Natural killer cell (primary cell): Measurements from ENCODE around the gene SPOP. TPM values are rescaled to one million over a fixed set of nuclear protein-coding genes. Genes with fewer than 3 reads are reported as not detected.

Experiments
- ATAC-seq, 3 donors: fragments of 150-1000 bp in 2 of 3; fragments of 200-7000 bp in 1 of 3; cut with Tn5 transposase; 1 replicate in 1 of 3; 2 replicates in 2 of 3; pipeline ENCODE4 v1.10.0; 2021; ENCODE audit warnings: mild to moderate bottlenecking in 2 of 3, moderate library complexity in 2 of 3
- DNase-seq, 2 donors: peaks; one replicate each; pipeline versions ENCODE4 v3.0.0 to v3.0.0-alpha.2; 2013 to 2021; ENCODE audit warnings: mixed read lengths in 1 of 2
- H3K27ac ChIP-seq: one replicate; pipeline ENCODE4 v1.5.1; 2013; ENCODE audit warnings: mild to moderate bottlenecking, low read length
- H3K27me3 ChIP-seq: one replicate; pipeline ENCODE4 v1.6.1; 2013; ENCODE audit warnings: low read length; ENCODE audit not compliant: control insufficient read depth, insufficient read depth
- H3K36me3 ChIP-seq: one replicate; pipeline ENCODE4 v1.6.1; 2013; ENCODE audit warnings: low read length; ENCODE audit not compliant: control insufficient read depth, insufficient read depth
- H3K4me1 ChIP-seq: one replicate; pipeline ENCODE4 v1.6.1; 2013; ENCODE audit warnings: low read length; ENCODE audit not compliant: control insufficient read depth, insufficient read depth
- H3K4me3 ChIP-seq: one replicate; pipeline ENCODE4 v1.5.1; 2013; ENCODE audit warnings: low read length
- H3K9me3 ChIP-seq: one replicate; pipeline ENCODE4 v1.6.1; 2013; ENCODE audit warnings: low read length; ENCODE audit not compliant: control insufficient read depth, insufficient read depth
- H3K27ac Mint-ChIP-seq, 2 donors: one replicate each; pipeline ENCODE4 v1.8.0; 2022; ENCODE audit warnings: mild to moderate bottlenecking in 2 of 2, mixed read lengths in 2 of 2, moderate library complexity in 1 of 2
- H3K27me3 Mint-ChIP-seq, 2 donors: one replicate each; pipeline ENCODE4 v1.8.0; 2022; ENCODE audit warnings: low read depth in 2 of 2, mixed read lengths in 2 of 2
- H3K36me3 Mint-ChIP-seq: one replicate; pipeline ENCODE4 v1.8.0; 2022; ENCODE audit warnings: mixed read lengths
- H3K4me1 Mint-ChIP-seq, 2 donors: one replicate each; pipeline ENCODE4 v1.8.0; 2022; ENCODE audit warnings: mixed read lengths in 2 of 2
- H3K4me3 Mint-ChIP-seq: one replicate; pipeline ENCODE4 v1.8.0; 2022; ENCODE audit warnings: mild to moderate bottlenecking, moderate library complexity, mixed read lengths
- H3K9me3 Mint-ChIP-seq, 2 donors: one replicate each; pipeline ENCODE4 v1.8.0; 2022; ENCODE audit warnings: mixed read lengths in 2 of 2
- CTCF ChIP-seq: fragments of 200-600 bp; IDR thresholded peaks from one replicate; pipeline ENCODE4 v1.8.0; 2022; ENCODE audit warnings: antibody characterized with exemption
- WGBS: methylation state at CpG from one replicate; pipeline ENCODE4 v1.1.7; 2013; ENCODE audit warnings: missing lambda C conversion rate; ENCODE audit not compliant: insufficient coverage; 5-methylcytosine and 5-hydroxymethylcytosine counted together
- intact Hi-C: fragments of 100-400 bp; cut with micrococcal nuclease; formaldehyde crosslinking; loops from one replicate; pipeline ENCODE4 v1.14.2; 2022
- total RNA-seq, 4 donors: library from RNA; stranded (reverse); fragments of 120-200 nt in 1 of 4; gene quantifications; one replicate each; pipeline versions ENCODE4 v1.2.3 to v1.2.4, GENCODE V29; 2013 to 2022

SPOP gene
- total RNA-seq, 3 donors from 2014 or later (not counting 1 experiment from before 2014, with no cell fraction given) = 45.4 to 56.5 (median 54.7) TPM

DNA sequence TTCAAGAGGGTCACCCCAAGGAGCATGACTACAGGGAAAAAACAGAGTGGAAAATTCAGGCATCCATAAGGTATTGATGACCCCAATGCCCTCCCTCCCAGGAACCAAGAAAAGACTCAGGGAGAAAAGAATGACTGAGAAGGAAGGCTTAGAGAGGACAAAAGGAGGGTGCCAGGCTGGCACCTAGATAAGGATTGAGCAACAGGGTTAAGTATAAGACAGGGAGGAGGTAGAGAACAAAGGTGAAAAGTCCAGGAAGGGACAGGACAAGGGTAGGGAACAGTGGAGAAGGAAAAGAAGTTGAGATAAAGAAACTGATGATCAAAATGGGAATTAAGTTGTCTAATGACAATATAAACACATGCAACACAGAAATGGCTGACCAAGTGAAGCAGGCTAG is 27.4 kb upstream of the SPOP start:
- H3K36me3 ChIP-seq = peaks cover 64% of the 10 kb centered on the region

GRCh38 chr17:49703557-49704277 is 25.8 kb upstream of the SPOP start:
- Mint-ChIP-seq H3K36me3 (peaks cover 16% of the 10 kb centered on the region), H3K9me3 (no peaks in the 10 kb centered on the region), H3K27ac (no peak overlapping the region), H3K27me3 (no peaks in the 10 kb centered on the region), H3K4me3 (no peak overlapping the region), H3K4me1 (peaks cover 36 to 39% of the 10 kb centered on the region in 2 donors)
- no peaks in the 10 kb centered on the region for H3K9me3 ChIP-seq
- 77% methylated on average over 6 of the region's 6 CpGs for WGBS
- TF ChIP-seq CTCF = no peak
- intact Hi-C loops = no loop called here
- H3K4me3 ChIP-seq = no peak overlapping the region
- H3K36me3 ChIP-seq = peaks cover 61% of the 10 kb centered on the region
- H3K4me1 ChIP-seq = peaks cover 13% of the 10 kb centered on the region
- H3K27me3 ChIP-seq = no peaks in the 10 kb centered on the region
- ATAC-seq (no peak), DNase-seq (peak in 1 of 2 donors; percentile 56)
- H3K27ac ChIP-seq = no peak overlapping the region

More for the DNA sequence above, 27.4 kb upstream of the SPOP start:
- intact Hi-C loops = no loop called here
- Mint-ChIP-seq H3K36me3 (peaks cover 16% of the 10 kb centered on the region), H3K4me1 (peaks cover 45 to 46% of the 10 kb centered on the region in 2 donors), H3K27me3 (no peaks in the 10 kb centered on the region), H3K9me3 (no peaks in the 10 kb centered on the region), H3K4me3 (peak overlapping the region; percentile 52), H3K27ac (peak overlapping the region; percentile 37 to 98)
- DNase-seq (no peak), ATAC-seq (no peak)
- Histone ChIP-seq H3K4me3 (no peak overlapping the region), H3K4me1 (peaks cover 18% of the 10 kb centered on the region), H3K27me3 (no peaks in the 10 kb centered on the region), H3K9me3 (no peaks in the 10 kb centered on the region), H3K27ac (no peak overlapping the region)
- no peak for TF ChIP-seq CTCF

DNA sequence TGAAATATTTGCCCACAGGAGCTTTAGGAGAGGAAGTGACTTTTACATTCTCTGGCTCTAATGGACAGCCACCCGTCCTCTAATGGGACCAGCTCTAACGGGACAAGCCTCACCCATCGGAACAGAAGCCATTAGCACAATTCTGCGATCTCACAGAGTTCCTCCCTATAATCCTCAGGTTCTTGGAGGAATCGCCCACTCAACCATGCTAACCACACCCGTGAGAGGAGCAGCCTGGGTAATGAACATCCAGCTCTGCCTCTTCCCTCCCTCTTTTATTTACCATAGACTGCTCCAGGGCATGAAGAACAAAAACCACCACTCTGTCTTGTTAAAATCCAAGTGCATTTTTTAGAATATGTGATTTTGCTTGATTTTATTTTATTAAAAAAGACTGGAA is 23.1 kb upstream of the SPOP start:
- Mint-ChIP-seq H3K27me3 (no peaks in the 10 kb centered on the region), H3K4me1 (peaks cover 20 to 21% of the 10 kb centered on the region in 2 donors), H3K9me3 (no peaks in the 10 kb centered on the region), H3K4me3 (no peak overlapping the region), H3K27ac (peak overlapping the region in 1 of 2 donors; percentile 43), H3K36me3 (peaks cover 16% of the 10 kb centered on the region)
- peaks cover 9% of the 10 kb centered on the region for H3K4me1 ChIP-seq
- 96% methylated on average over 6 of the region's 6 CpGs for WGBS
- no peaks in the 10 kb centered on the region for H3K27me3 ChIP-seq
- intact Hi-C loops = no loop called here
- DNase-seq = no peak
- no peak for ATAC-seq
- no peak overlapping the region for H3K4me3 ChIP-seq
- H3K36me3 ChIP-seq = peaks cover 61% of the 10 kb centered on the region
- no peaks in the 10 kb centered on the region for H3K9me3 ChIP-seq
- H3K27ac ChIP-seq = no peak overlapping the region
- TF ChIP-seq CTCF = no peak
